ENCODE measurements around the gene NIFK. TPM values are rescaled to one million over a fixed set of nuclear protein-coding genes. Genes with fewer than 3 reads are reported as not detected.
"Not testable (repeated sequence)": the region's sequence is repeated elsewhere in the genome, so short reads cannot be mapped to it uniquely, and the experiment has no call there.

Gene NIFK
- polyA plus RNA-seq, 6 donors from 2014 or later: 42.7 to 82.6 (median 67.2) TPM

DNA sequence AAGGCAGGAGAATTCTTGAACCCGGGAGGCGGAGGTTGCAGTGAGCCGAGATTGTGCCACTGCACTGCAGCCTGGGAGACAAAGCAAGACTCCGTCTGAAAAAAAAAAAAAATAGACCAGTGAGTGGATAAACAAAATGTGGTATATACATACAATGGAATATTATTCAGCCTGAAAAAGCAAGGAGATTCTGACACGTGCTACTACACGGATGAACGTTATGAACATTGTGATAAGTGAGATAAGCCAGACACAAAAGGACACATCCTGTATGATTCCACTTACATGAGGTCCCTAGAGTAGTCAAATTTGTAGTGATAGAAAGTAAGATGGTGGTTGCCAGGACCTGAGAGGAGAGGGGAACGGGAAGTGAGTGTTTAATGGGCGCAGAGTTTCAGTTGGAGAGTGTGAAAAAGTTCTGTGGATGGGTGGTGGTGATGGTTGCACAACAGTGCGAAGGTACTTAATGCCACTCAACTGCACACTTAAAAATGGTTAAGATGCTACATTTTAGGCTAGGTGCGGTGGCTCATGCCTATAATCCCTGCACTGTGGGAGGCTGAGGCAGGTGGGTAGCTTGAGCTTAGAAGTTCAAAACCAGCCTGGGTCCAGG lies 38.3 kb downstream of the NIFK start:
- peaks cover 0 to 6% (median 0%) of the 10 kb centered on the region in 3 donors for H3K27me3 Mint-ChIP-seq
- DNase-seq (no peak), ATAC-seq (ENCODE audit: low read depth in 2 of 2) (no peak)
- H3K4me3 Mint-ChIP-seq: peak overlapping the region in 2 of 8 donors; percentile 4 to 58
- H3K36me3 Mint-ChIP-seq: no peaks in the 10 kb centered on the region
- H3K4me1 Mint-ChIP-seq: peaks cover 15 to 18% (median 15%) of the 10 kb centered on the region in 3 donors
- H3K27ac Mint-ChIP-seq: peak overlapping the region in 2 of 6 donors; percentile 24 to 40
- H3K9me3 Mint-ChIP-seq: no peaks in the 10 kb centered on the region

DNA sequence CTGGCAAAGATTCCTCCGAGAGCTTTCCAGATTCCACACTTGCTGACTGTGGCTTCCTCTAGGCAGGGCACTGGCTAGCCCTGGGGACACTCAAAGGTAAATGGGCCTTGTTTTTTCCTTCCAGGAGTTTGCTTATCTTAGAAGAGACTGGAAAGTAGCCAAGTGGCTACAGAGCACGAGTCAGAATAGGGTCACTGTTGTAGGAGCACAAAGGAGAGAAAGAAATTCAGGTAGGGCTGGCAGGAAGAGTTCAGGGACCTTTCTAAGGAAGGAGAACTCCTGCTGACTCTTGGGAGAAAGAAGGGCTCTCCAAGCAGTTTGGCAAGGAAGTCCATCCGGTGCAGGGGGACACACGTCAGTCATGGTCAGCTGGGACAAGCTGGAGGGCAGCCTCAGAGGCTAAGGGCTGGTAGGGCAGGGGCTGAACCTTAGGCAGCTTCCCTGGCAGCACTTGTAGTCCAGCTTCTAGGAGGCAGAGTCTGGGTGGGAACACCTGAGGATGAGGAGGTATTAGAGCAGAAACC lies 39.5 kb downstream of the NIFK start:
- no peaks in the 10 kb centered on the region for H3K9me3 Mint-ChIP-seq
- H3K4me1 Mint-ChIP-seq: peaks cover 15 to 18% (median 15%) of the 10 kb centered on the region in 3 donors
- DNase-seq (no peak), ATAC-seq (ENCODE audit: low read depth in 2 of 2) (no peak)
- peak overlapping the region in 1 of 8 donors; percentile 34 for H3K4me3 Mint-ChIP-seq
- H3K27ac Mint-ChIP-seq: peak overlapping the region in 4 of 6 donors; percentile 6 to 21 (median 8)
- H3K36me3 Mint-ChIP-seq: no peaks in the 10 kb centered on the region
- peaks cover 0 to 6% (median 0%) of the 10 kb centered on the region in 3 donors for H3K27me3 Mint-ChIP-seq

DNA sequence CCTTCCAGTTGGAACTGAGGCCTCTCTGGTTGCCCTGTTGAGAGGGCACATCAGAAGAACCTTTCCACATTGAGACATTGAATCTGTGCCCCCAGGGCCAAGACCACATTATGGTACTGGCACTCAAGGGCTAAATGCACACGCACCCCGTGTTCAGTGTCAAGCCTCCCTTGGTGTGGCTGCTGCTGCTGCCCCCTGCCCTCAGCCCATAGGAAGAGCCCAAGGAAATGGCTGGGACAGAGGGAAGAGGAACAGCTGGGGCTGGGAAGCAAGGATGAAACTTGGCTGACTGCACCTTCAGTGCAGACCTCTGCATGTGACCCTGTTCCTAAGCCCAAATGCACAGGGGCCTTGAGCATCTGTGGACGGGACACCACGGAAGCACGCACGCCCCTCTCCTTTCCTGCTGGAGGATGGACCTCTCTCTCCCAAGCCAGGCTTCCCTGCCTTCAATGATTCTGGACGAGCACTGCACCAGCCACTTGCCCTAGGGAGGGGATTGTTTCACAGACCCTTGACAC lies 40.2 kb downstream of the NIFK start:
- H3K4me3 Mint-ChIP-seq: no peak overlapping the region
- no peak for DNase-seq
- H3K9me3 Mint-ChIP-seq: no peaks in the 10 kb centered on the region
- H3K36me3 Mint-ChIP-seq: no peaks in the 10 kb centered on the region
- peaks cover 0 to 6% (median 0%) of the 10 kb centered on the region in 3 donors for H3K27me3 Mint-ChIP-seq
- peaks cover 15 to 18% (median 15%) of the 10 kb centered on the region in 3 donors for H3K4me1 Mint-ChIP-seq
- peak overlapping the region in 2 of 6 donors; percentile 9 to 44 for H3K27ac Mint-ChIP-seq
- no peak for ATAC-seq (ENCODE audit: low read depth in 2 of 2)

DNA sequence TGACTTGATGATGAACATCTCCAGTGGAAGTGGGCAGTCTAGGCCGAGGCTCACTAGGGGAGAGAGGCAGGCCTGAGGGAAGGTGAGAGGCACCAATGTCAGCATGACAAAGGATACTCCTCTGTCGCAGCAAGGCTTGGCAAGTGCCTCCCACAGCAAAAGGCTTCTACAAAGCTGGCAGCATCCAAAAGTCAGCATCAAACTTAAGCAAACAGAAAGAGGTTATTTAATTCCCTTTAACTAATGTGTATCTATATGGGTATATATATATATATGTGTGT lies 41.6 kb downstream of the NIFK start:
- Mint-ChIP-seq H3K9me3 (no peaks in the 10 kb centered on the region), H3K4me1 (peaks cover 14 to 15% (median 15%) of the 10 kb centered on the region in 3 donors), H3K4me3 (no peak overlapping the region), H3K27me3 (peaks cover 0 to 6% (median 0%) of the 10 kb centered on the region in 3 donors), H3K27ac (peak overlapping the region in 2 of 6 donors; percentile 14 to 49), H3K36me3 (no peaks in the 10 kb centered on the region)
- DNase-seq (no peak), ATAC-seq (ENCODE audit: low read depth in 2 of 2) (no peak)

DNA sequence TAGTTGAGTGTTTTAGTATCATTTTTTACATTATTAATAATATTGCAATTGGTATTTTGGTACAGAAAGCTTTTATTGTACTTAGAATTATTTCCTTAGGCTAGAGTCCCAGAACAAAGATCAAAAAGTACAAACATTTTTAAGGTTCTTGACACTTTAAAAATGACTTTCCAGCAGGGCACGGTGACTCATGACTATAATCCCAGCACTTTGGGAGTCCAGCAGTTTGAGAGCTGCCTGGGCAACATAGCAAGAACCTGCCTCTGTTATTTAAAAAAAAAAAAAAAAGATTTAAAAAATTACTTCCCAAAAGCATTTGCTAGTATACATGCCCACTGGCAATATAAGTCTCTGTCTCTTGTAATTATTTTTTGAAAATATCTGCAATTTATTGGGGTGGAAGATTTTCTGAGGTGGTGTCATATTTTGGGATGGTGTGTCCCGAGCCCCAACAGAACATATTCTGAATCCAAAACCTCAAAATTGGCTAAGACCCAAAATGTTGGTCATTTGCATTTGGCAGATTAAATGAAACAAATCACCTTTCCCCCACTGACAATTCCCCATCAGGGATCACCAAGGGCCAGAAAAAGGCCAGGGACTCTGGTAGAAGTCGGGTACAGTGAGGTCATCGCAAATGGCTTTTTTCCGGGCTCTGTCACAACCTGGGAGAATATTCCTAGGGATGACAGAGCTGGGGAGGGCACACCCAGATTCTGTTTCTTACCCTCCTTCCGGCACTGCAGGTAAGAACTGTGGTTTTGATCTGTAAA lies 42.1 kb downstream of the NIFK start:
- no peak for DNase-seq
- Mint-ChIP-seq H3K9me3 (no peaks in the 10 kb centered on the region), H3K4me1 (peaks cover 9 to 12% (median 10%) of the 10 kb centered on the region in 3 donors), H3K36me3 (no peaks in the 10 kb centered on the region), H3K27ac (no peak overlapping the region), H3K27me3 (peaks cover 0 to 6% (median 0%) of the 10 kb centered on the region in 3 donors), H3K4me3 (no peak overlapping the region)
- ATAC-seq (ENCODE audit: low read depth in 2 of 2): no peak

DNA sequence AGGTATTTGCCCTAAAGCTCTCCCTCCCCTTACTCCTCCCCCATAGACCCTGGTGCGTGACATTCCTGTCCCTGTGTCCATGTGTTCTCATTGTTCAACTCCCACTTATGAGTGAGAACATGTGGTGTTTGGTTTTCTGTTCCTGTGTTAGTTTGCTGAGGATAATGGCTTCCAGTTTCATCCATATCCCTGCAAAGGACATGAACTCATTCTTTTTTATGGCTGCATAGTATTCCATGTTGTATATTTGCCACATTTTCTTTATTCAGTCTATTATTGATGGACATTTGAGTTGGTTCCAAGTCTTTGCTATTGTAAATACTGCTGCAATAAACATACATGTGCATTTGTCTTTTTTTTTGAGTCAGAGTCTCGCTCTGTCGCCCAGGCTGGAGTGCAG lies 46.1 kb downstream of the NIFK start:
- not testable (repeated sequence) for H3K4me3 Mint-ChIP-seq; H3K9me3 Mint-ChIP-seq; H3K4me1 Mint-ChIP-seq; H3K36me3 Mint-ChIP-seq; H3K27me3 Mint-ChIP-seq; DNase-seq; ATAC-seq (ENCODE audit: low read depth in 2 of 2); H3K27ac Mint-ChIP-seq

DNA sequence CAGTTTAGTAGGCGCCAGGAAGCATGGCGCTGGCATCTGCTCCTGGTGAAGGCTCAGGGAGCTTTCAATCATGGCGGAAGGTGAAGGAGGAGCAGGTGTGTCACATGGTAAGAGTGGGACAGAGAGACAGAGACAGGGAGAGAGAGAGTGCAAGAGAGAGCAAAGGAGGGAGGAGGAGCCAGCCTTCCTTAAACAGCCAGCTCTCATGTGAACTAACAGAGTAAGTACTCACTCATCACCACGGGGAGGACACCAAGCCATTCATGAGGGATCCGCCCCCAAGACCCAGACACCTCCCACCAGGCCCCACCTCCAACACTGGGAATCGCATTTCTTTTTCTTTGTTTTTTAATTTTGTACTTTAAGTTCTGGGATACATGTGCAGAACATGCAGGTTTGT lies 46.6 kb downstream of the NIFK start:
- DNase-seq (no peak), ATAC-seq (ENCODE audit: low read depth in 2 of 2) (no peak)
- H3K27ac Mint-ChIP-seq: no peak overlapping the region
- no peaks in the 10 kb centered on the region for H3K27me3 Mint-ChIP-seq
- no peaks in the 10 kb centered on the region for H3K36me3 Mint-ChIP-seq
- H3K9me3 Mint-ChIP-seq: peaks cover 0 to 4% (median 0%) of the 10 kb centered on the region in 7 donors
- no peaks in the 10 kb centered on the region for H3K4me1 Mint-ChIP-seq
- no peak overlapping the region for H3K4me3 Mint-ChIP-seq

DNA sequence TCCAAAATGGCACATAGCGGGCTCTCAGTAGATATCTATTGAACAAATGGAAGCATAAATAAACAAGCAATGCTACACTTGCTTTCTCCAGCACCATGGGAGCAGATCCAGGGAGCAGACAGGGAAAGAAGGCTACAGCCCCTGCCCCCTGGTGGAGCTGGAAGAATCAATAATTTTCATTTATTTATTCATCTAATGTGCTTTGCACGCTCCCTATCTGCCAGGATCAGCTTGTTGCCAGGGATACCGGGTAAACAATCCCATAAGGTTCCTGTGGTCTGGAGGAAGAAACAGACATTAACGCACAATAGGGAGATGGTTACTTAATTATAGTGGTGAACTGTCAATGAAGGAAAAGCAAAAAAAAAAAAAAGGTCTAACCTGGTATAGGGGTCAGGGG lies 47.3 kb downstream of the NIFK start:
- ATAC-seq (ENCODE audit: low read depth in 2 of 2) (no peak), DNase-seq (no peak)
- H3K27ac Mint-ChIP-seq: peak overlapping the region in 2 of 6 donors; percentile 19 to 88
- peaks cover 0 to 5% (median 2%) of the 10 kb centered on the region in 7 donors for H3K9me3 Mint-ChIP-seq
- H3K27me3 Mint-ChIP-seq: no peaks in the 10 kb centered on the region
- H3K4me1 Mint-ChIP-seq: no peaks in the 10 kb centered on the region
- no peak overlapping the region for H3K4me3 Mint-ChIP-seq
- peaks cover 0 to 3% of the 10 kb centered on the region in 2 donors for H3K36me3 Mint-ChIP-seq

DNA sequence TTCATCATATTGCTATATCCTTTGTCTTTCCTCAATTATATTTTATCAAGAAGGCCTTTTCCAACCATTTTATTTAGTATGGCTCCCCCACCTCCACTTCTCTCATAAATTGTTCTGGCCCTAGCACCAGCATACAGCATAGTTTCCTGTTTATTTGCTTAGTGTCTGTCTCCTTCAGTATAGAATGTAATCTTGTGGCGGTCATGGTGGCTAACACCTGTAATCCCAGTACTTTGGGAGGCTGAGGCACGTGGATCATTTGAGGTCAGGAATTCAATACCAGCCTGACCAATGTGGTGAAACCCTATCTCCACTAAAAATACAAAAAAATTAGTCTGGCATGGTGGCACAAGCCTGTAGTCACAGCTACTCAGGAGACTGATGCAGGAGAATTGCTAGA lies 47.9 kb downstream of the NIFK start:
- ATAC-seq (ENCODE audit: low read depth in 2 of 2): no peak
- H3K27me3 Mint-ChIP-seq: no peaks in the 10 kb centered on the region
- no peaks in the 10 kb centered on the region for H3K4me1 Mint-ChIP-seq
- no peak overlapping the region for H3K4me3 Mint-ChIP-seq
- H3K27ac Mint-ChIP-seq: peak overlapping the region in 2 of 6 donors; percentile 32 to 54
- DNase-seq: no peak
- peaks cover 0 to 8% of the 10 kb centered on the region in 2 donors for H3K36me3 Mint-ChIP-seq
- H3K9me3 Mint-ChIP-seq: peaks cover 2 to 11% (median 7%) of the 10 kb centered on the region in 7 donors

DNA sequence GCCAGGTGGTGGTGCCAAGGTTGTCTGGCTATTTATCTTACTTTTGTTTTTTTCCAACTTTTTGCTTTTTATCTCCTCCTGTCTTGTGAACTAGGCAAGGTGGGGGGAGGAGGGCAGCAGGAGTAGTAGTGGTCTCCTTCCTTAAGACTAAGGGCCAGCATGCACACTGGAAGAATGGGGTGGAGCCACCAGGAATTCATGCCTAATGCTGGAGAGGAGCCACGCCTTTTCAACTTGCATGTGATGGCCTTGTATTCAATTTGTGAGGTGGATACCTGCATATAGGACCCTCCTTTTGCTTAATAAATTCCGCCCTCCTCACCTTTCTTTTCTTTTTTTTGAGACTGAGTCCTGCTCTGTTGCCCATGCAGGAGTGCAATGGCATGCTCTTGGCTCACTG lies 49.8 kb downstream of the NIFK start:
- Mint-ChIP-seq H3K36me3 (peaks cover 0 to 23% of the 10 kb centered on the region in 2 donors), H3K4me1 (no peaks in the 10 kb centered on the region), H3K4me3 (no peak overlapping the region), H3K9me3 (peaks cover 7 to 30% (median 23%) of the 10 kb centered on the region in 7 donors), H3K27me3 (no peaks in the 10 kb centered on the region), H3K27ac (no peak overlapping the region)
- no peak for DNase-seq
- ATAC-seq (ENCODE audit: low read depth in 2 of 2): no peak

DNA sequence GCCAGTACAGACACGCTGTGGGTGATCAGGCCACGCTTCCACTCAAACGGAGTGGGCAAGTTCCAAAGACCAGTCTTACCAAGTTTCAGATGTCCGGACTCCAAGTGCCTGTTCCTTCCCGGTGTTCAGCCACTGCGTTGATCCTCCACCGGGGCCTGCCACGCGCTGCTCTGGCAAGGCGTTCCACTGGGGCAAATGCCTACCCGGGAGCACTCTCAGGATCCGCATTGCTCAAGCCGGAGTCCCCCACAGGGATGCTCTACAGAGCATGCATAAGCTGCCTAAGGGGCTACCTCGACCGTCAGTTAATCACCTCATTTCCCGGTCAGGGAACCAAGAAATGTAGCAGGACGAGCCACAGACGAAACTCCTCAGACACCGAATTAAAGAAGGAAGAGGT lies 50.5 kb downstream of the NIFK start:
- no peak overlapping the region for H3K4me3 Mint-ChIP-seq
- H3K27me3 Mint-ChIP-seq: no peaks in the 10 kb centered on the region
- no peaks in the 10 kb centered on the region for H3K4me1 Mint-ChIP-seq
- H3K9me3 Mint-ChIP-seq: peaks cover 11 to 37% (median 30%) of the 10 kb centered on the region in 7 donors
- ATAC-seq (ENCODE audit: low read depth in 2 of 2) (no peak), DNase-seq (no peak)
- H3K36me3 Mint-ChIP-seq: peaks cover 3 to 27% of the 10 kb centered on the region in 2 donors
- H3K27ac Mint-ChIP-seq: peak overlapping the region in 1 of 6 donors; percentile 9

DNA sequence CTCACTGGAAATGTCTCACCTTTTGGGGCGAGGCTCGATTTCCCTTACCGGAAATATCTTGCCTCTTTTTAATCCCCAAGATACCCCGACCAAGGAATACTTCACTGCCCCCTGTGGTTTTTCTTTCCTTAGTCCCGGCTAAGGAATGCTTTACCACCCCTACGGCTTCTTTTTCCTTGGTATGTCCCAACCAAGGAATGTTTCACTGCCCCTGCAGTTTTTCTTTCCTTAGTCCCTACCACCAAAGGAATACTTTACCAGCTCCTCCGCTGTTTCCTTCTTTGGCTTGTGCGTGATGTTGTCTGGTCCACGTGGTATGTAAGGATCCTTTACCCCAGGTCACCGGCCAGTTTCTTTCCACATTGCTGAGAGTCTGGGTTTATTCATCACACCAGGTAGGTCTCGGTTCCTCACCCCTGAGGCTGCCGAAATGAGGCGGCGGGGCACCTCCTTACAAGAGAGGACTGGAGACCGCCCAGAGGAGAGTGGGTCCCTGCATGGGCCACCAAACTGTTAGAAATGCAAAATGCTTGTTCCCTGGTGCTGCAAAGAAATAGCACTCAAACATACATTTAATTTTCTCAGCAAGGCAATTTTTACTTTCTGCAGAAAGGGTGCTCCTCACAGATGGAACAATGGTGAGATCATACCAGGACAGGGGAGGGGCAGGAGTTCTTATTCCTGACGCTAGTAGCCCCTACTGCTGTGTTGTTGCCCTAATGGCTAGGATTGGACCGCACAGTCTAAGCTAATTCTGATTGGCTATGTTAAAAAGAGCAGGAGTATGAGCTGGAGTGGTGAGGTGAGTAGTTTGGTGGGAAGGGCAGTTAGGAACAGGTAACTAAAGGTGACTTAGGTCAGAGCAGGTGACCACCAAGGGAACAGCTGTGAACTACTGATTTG lies 54.0 kb downstream of the NIFK start:
- no peak for ATAC-seq (ENCODE audit: low read depth in 2 of 2)
- Mint-ChIP-seq H3K27me3 (no peaks in the 10 kb centered on the region), H3K9me3 (peaks cover 16 to 55% (median 44%) of the 10 kb centered on the region in 7 donors), H3K36me3 (peaks cover 3 to 35% of the 10 kb centered on the region in 2 donors), H3K4me3 (no peak overlapping the region), H3K27ac (no peak overlapping the region), H3K4me1 (peaks cover 0 to 2% (median 0%) of the 10 kb centered on the region in 3 donors)
- DNase-seq: no peak

DNA sequence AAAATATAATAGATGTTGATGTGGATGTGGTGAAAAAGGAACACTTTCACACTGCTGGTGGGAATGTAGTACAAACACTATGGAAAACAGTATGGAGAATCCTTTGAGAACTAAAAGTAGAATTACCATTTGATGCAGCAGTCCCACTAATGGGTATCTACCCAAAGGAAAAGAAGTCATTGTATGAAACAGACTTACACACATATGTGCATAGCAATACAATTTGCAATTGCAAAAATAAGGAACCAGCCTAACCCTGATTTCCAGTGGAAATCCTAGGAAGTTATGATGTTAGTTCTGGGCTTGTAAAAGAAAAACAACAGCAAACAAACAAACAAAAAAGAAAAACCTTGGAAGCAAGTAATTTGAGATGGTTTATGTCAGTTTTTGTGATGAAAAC lies 58.8 kb downstream of the NIFK start:
- Mint-ChIP-seq H3K27ac (no peak overlapping the region), H3K9me3 (peaks cover 17 to 74% (median 60%) of the 10 kb centered on the region in 7 donors), H3K4me3 (no peak overlapping the region), H3K27me3 (peaks cover 0 to 5% (median 0%) of the 10 kb centered on the region in 3 donors), H3K4me1 (peaks cover 0 to 2% (median 0%) of the 10 kb centered on the region in 3 donors), H3K36me3 (peaks cover 8 to 30% of the 10 kb centered on the region in 2 donors)
- DNase-seq (no peak), ATAC-seq (ENCODE audit: low read depth in 2 of 2) (no peak)

Data from naive B cell (primary cell).